Common myeloid progenitor, CD34-positive (primary cell): ENCODE measurements around the gene ANKRD26.
A peak's percentile ranks its signal among the peaks of the same experiment; 100 is the strongest.

ENCODE experiments used
- CTCF ChIA-PET: fragments of 350-600 bp; sonication (Branson Sonifier 250); formaldehyde crosslinking; loops from one replicate; lab custom pipeline; 2021; ENCODE audit warnings: antibody characterized with exemption; lab: Charles Lee
- POLR2A ChIA-PET: fragments of 350-600 bp; sonication (Branson Sonifier 250); formaldehyde crosslinking; loops from one replicate; lab custom pipeline; 2021; ENCODE audit warnings: antibody characterized with exemption; lab: Charles Lee
- DNase-seq, 3 donors: peaks; one replicate each; pipeline versions ENCODE4 v3.0.0 to v3.0.0-alpha.2; 2013
- H3K27ac ChIP-seq, 2 experiments: 1 replicate in 1 of 2; 2 replicates in 1 of 2; pipeline ENCODE4 v1.7.0; 2013; ENCODE audit warnings: inconsistent platforms in 2 of 2, low read length in 2 of 2, mild to moderate bottlenecking in 2 of 2, low read depth in 1 of 2, moderate library complexity in 1 of 2; ENCODE audit not compliant: severe bottlenecking in 2 of 2, insufficient read depth in 1 of 2, poor library complexity in 1 of 2
- H3K27me3 ChIP-seq, 5 experiments: replicated peaks in 2 of 5; 1 replicate in 3 of 5; 2 replicates in 2 of 5; pipeline versions ENCODE4 v1.6.1 to v1.7.0; 2013; ENCODE audit warnings: low read length in 4 of 5, mild to moderate bottlenecking in 2 of 5, moderate library complexity in 2 of 5, inconsistent platforms in 1 of 5; ENCODE audit not compliant: insufficient read depth in 5 of 5, control insufficient read depth in 4 of 5
- H3K36me3 ChIP-seq, 4 experiments: 1 replicate in 2 of 4; 2 replicates in 2 of 4; pipeline versions ENCODE4 v1.6.1 to v1.7.0; 2013; ENCODE audit warnings: low read length in 3 of 4, control low read depth in 1 of 4, mild to moderate bottlenecking in 1 of 4; ENCODE audit not compliant: control insufficient read depth in 4 of 4, insufficient read depth in 4 of 4
- H3K4me1 ChIP-seq, 4 experiments: 1 replicate in 3 of 4; 2 replicates in 1 of 4; pipeline versions ENCODE4 v1.6.1 to v1.7.1; 2013; ENCODE audit warnings: low read length in 3 of 4, mild to moderate bottlenecking in 3 of 4, control low read depth in 1 of 4, inconsistent platforms in 1 of 4, moderate library complexity in 1 of 4; ENCODE audit not compliant: control insufficient read depth in 4 of 4, insufficient read depth in 4 of 4; ENCODE audit errors: control extremely low read depth in 1 of 4
- H3K4me3 ChIP-seq, 7 experiments: 1 replicate in 4 of 7; 2 replicates in 3 of 7; pipeline versions ENCODE4 v1.5.1 to v1.7.0; 2013; ENCODE audit warnings: mild to moderate bottlenecking in 7 of 7, low read length in 6 of 7, moderate library complexity in 6 of 7, inconsistent platforms in 2 of 7, low read depth in 2 of 7, control low read depth in 1 of 7; ENCODE audit not compliant: insufficient read depth in 4 of 7, control insufficient read depth in 1 of 7; ENCODE audit errors: extremely low read depth in 1 of 7
- H3K9me3 ChIP-seq, 5 experiments: 1 replicate in 4 of 5; 2 replicates in 1 of 5; pipeline versions ENCODE4 v1.6.1 to v1.7.1; 2013; ENCODE audit warnings: low read length in 4 of 5, mild to moderate bottlenecking in 2 of 5, inconsistent platforms in 1 of 5, low read depth in 1 of 5, moderate library complexity in 1 of 5; ENCODE audit not compliant: control insufficient read depth in 4 of 5, insufficient read depth in 2 of 5; ENCODE audit errors: control extremely low read depth in 1 of 5
- WGBS: methylation state at CpG from one replicate; pipeline ENCODE4 v1.1.5; 2013; ENCODE audit not compliant: insufficient coverage; 5-methylcytosine and 5-hydroxymethylcytosine counted together

The ANKRD26 gene

GRCh38 chr10:26982058-26982457, 118.2 kb downstream of the ANKRD26 start:
- CTCF ChIA-PET, result no interaction called here
- no peak for DNase-seq
- POLR2A ChIA-PET, result interaction anchor here (0.6 kb wide), 1 partner anchor 18 kb away, joined by 3 read pairs; no protein-coding TSS in a partner anchor
- H3K4me3 ChIP-seq, result no peak overlapping the region
- H3K9me3 ChIP-seq, result no peaks in the 10 kb centered on the region
- no peak overlapping the region for H3K27ac ChIP-seq
- WGBS, result no CpG with 5 or more reads among the region's 1 CpG
- peaks cover 0 to 2% (median 0%) of the 10 kb centered on the region in 4 experiments for H3K36me3 ChIP-seq
- H3K27me3 ChIP-seq, result no peaks in the 10 kb centered on the region
- H3K4me1 ChIP-seq, result no peaks in the 10 kb centered on the region

- ChIA-PET POLR2A (interaction anchor here (0.6 kb wide), 1 partner anchor 17 kb away, joined by 3 read pairs; no protein-coding TSS in a partner anchor), CTCF (no interaction called here)
- Histone ChIP-seq H3K9me3 (no peaks in the 10 kb centered on the region), H3K27me3 (no peaks in the 10 kb centered on the region), H3K36me3 (peaks cover 0 to 2% (median 0%) of the 10 kb centered on the region in 4 experiments), H3K27ac (no peak overlapping the region), H3K4me3 (no peak overlapping the region), H3K4me1 (no peaks in the 10 kb centered on the region)
- peak in 2 of 3 donors; percentile 2 to 8 for DNase-seq
- 92% methylated on average over 2 of the region's 4 CpGs for WGBS
Observed at GRCh38 chr10:26981232-26981824, 119.0 kb downstream of the ANKRD26 start.

- Histone ChIP-seq H3K4me1 (no peaks in the 10 kb centered on the region), H3K27me3 (no peaks in the 10 kb centered on the region), H3K36me3 (peaks cover 0 to 2% (median 0%) of the 10 kb centered on the region in 4 experiments), H3K9me3 (no peaks in the 10 kb centered on the region), H3K4me3 (no peak overlapping the region), H3K27ac (no peak overlapping the region)
- WGBS, result no CpG with 5 or more reads among the region's 4 CpGs
- ChIA-PET POLR2A (no interaction called here), CTCF (no interaction called here)
- DNase-seq, result no peak
Observed at GRCh38 chr10:26978519-26978918, 121.8 kb downstream of the ANKRD26 start.

GRCh38 chr10:26977635-26978034, 122.7 kb downstream of the ANKRD26 start:
- ChIA-PET POLR2A (no interaction called here), CTCF (no interaction called here)
- no peak overlapping the region for H3K4me3 ChIP-seq
- H3K9me3 ChIP-seq, result no peaks in the 10 kb centered on the region
- peaks cover 0 to 2% (median 0%) of the 10 kb centered on the region in 4 experiments for H3K36me3 ChIP-seq
- DNase-seq, result no peak
- H3K27ac ChIP-seq, result no peak overlapping the region
- H3K4me1 ChIP-seq, result no peaks in the 10 kb centered on the region
- H3K27me3 ChIP-seq, result no peaks in the 10 kb centered on the region
- WGBS, result no CpG with 5 or more reads among the region's 2 CpGs

- Histone ChIP-seq H3K9me3 (no peaks in the 10 kb centered on the region), H3K27me3 (no peaks in the 10 kb centered on the region), H3K4me1 (no peaks in the 10 kb centered on the region), H3K36me3 (peaks cover 0 to 3% (median 0%) of the 10 kb centered on the region in 4 experiments), H3K27ac (no peak overlapping the region), H3K4me3 (no peak overlapping the region)
- no CpG with 5 or more reads among the region's 4 CpGs for WGBS
- CTCF ChIA-PET, result no interaction called here
- POLR2A ChIA-PET, result no interaction called here
- DNase-seq, result no peak
Observed at GRCh38 chr10:26970667-26971066, 129.6 kb downstream of the ANKRD26 start.

- no peak for DNase-seq
- Histone ChIP-seq H3K4me1 (no peaks in the 10 kb centered on the region), H3K36me3 (peaks cover 0 to 3% (median 0%) of the 10 kb centered on the region in 4 experiments), H3K27ac (no peak overlapping the region), H3K4me3 (no peak overlapping the region), H3K9me3 (no peaks in the 10 kb centered on the region), H3K27me3 (no peaks in the 10 kb centered on the region)
- 100% methylated on average over 1 of the region's 6 CpGs for WGBS
- CTCF ChIA-PET, result no interaction called here
- POLR2A ChIA-PET, result no interaction called here
Observed at GRCh38 chr10:26969145-26969926, 131.0 kb downstream of the ANKRD26 start.

- ChIA-PET POLR2A (no interaction called here), CTCF (no interaction called here)
- Histone ChIP-seq H3K27ac (no peak overlapping the region), H3K27me3 (no peaks in the 10 kb centered on the region), H3K4me1 (no peaks in the 10 kb centered on the region), H3K4me3 (no peak overlapping the region), H3K9me3 (no peaks in the 10 kb centered on the region), H3K36me3 (peaks cover 0 to 3% (median 0%) of the 10 kb centered on the region in 4 experiments)
- DNase-seq, result no peak
- 100% methylated on average over 1 of the region's 3 CpGs for WGBS
Observed at GRCh38 chr10:26962835-26963234, 137.5 kb downstream of the ANKRD26 start.
